ENCODE results near the gene SLC26A1.

DNA sequence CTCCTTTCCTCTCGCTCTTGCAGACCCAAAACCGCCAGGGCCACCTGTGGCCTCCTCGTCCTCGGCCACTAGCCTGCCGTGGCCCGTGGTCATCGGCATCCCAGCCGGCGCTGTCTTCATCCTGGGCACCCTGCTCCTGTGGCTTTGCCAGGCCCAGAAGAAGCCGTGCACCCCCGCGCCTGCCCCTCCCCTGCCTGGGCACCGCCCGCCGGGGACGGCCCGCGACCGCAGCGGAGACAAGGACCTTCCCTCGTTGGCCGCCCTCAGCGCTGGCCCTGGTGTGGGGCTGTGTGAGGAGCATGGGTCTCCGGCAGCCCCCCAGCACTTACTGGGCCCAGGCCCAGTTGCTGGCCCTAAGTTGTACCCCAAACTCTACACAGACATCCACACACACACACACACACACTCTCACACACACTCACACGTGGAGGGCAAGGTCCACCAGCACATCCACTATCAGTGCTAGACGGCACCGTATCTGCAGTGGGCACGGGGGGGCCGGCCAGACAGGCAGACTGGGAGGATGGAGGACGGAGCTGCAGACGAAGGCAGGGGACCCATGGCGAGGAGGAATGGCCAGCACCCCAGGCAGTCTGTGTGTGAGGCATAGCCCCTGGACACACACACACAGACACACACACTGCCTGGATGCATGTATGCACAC, 31.8 kb upstream of the SLC26A1 start:
- TF ChIP-seq, protein P1, sequence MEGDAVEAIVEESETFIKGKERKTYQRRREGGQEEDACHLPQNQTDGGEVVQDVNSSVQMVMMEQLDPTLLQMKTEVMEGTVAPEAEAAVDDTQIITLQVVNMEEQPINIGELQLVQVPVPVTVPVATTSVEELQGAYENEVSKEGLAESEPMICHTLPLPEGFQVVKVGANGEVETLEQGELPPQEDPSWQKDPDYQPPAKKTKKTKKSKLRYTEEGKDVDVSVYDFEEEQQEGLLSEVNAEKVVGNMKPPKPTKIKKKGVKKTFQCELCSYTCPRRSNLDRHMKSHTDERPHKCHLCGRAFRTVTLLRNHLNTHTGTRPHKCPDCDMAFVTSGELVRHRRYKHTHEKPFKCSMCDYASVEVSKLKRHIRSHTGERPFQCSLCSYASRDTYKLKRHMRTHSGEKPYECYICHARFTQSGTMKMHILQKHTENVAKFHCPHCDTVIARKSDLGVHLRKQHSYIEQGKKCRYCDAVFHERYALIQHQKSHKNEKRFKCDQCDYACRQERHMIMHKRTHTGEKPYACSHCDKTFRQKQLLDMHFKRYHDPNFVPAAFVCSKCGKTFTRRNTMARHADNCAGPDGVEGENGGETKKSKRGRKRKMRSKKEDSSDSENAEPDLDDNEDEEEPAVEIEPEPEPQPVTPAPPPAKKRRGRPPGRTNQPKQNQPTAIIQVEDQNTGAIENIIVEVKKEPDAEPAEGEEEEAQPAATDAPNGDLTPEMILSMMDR (IDR thresholded peaks at IDR 0.05; ENCODE audit: low read length), result no peak
- TF ChIP-seq EZH2 (IDR thresholded peaks at IDR 0.05; ENCODE audit: borderline replicate concordance, low read length), result no peak
